ENCODE measurements around the gene SSBP2. TPM values are rescaled to one million over a fixed set of nuclear protein-coding genes. Genes with fewer than 3 reads are reported as not detected.

The SSBP2 gene
- total and polyA plus RNA-seq, 2 donors from 2014 or later, result 17.0 to 57.1 TPM

DNA sequence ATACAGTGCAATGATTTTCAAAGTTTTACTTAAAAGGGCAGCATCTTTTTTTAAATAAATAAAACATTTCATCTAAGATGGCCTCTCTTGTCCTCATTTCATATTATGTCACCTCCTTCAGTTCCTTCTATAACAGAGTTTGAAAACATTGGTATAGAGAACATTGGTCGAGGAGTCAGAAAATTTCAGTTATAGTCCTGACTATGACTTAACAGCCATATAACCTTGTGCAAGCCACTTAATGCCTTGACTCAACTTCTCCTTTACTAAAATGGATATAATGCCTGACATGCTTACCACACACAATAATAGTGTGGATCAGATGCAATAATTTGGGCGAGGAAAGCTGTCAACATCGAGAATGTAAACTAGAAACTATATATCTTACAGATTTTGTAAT lies 22.6 kb downstream of the SSBP2 start:
- TF ChIP-seq CTCF (IDR thresholded peaks at IDR 0.05; ENCODE audit: borderline replicate concordance, extremely low read depth, insufficient read depth), result no peak
- Histone ChIP-seq H3K36me3 (ENCODE audit: control insufficient read depth in 2 of 3, insufficient read depth in 3 of 3, low read length in 3 of 3) (no peaks in the 10 kb centered on the region), H3K27ac (ENCODE audit: low read depth in 2 of 2, low read length in 2 of 2) (no peak overlapping the region), H3K9me3 (ENCODE audit: control insufficient read depth in 2 of 3, insufficient read depth in 1 of 3, low read length in 3 of 3) (no peaks in the 10 kb centered on the region), H3K27me3 (ENCODE audit: control insufficient read depth, insufficient read depth, low read length) (no peaks in the 10 kb centered on the region), H3K4me3 (ENCODE audit: low read length in 3 of 3) (no peak overlapping the region), H3K4me1 (ENCODE audit: control insufficient read depth in 2 of 3, insufficient read depth in 2 of 3, low read depth in 1 of 3, low read length in 3 of 3) (no peaks in the 10 kb centered on the region), H3K9ac (ENCODE audit: low read length in 3 of 3) (no peak overlapping the region)
- FAIRE-seq, result no peak
- no peak for DNase-seq
- intact Hi-C loops (cut with DNase I), result no loop called here

- Histone ChIP-seq H3K27ac (ENCODE audit: low read depth in 2 of 2, low read length in 2 of 2) (no peak overlapping the region), H3K27me3 (ENCODE audit: control insufficient read depth, insufficient read depth, low read length) (no peaks in the 10 kb centered on the region), H3K9me3 (ENCODE audit: control insufficient read depth in 2 of 3, insufficient read depth in 1 of 3, low read length in 3 of 3) (no peaks in the 10 kb centered on the region), H3K36me3 (ENCODE audit: control insufficient read depth in 2 of 3, insufficient read depth in 3 of 3, low read length in 3 of 3) (no peaks in the 10 kb centered on the region), H3K4me3 (ENCODE audit: low read length in 3 of 3) (no peak overlapping the region), H3K4me1 (ENCODE audit: control insufficient read depth in 2 of 3, insufficient read depth in 2 of 3, low read depth in 1 of 3, low read length in 3 of 3) (no peaks in the 10 kb centered on the region), H3K9ac (ENCODE audit: low read length in 3 of 3) (no peak overlapping the region)
- no peak for TF ChIP-seq CTCF (IDR thresholded peaks at IDR 0.05; ENCODE audit: borderline replicate concordance, extremely low read depth, insufficient read depth)
- DNase-seq, result no peak
- FAIRE-seq, result no peak
- intact Hi-C loops (cut with DNase I), result no loop called here
These were observed 24.6 kb downstream of the SSBP2 start for GRCh38 chr5:81726297-81726696.

GRCh38 chr5:81724571-81724970 lies 26.3 kb downstream of the SSBP2 start:
- Histone ChIP-seq H3K9me3 (ENCODE audit: control insufficient read depth in 2 of 3, insufficient read depth in 1 of 3, low read length in 3 of 3) (no peaks in the 10 kb centered on the region), H3K36me3 (ENCODE audit: control insufficient read depth in 2 of 3, insufficient read depth in 3 of 3, low read length in 3 of 3) (no peaks in the 10 kb centered on the region), H3K27ac (ENCODE audit: low read depth in 2 of 2, low read length in 2 of 2) (no peak overlapping the region), H3K9ac (ENCODE audit: low read length in 3 of 3) (no peak overlapping the region), H3K4me1 (ENCODE audit: control insufficient read depth in 2 of 3, insufficient read depth in 2 of 3, low read depth in 1 of 3, low read length in 3 of 3) (peaks cover 0 to under 1% (median 0%) of the 10 kb centered on the region in 3 donors), H3K4me3 (ENCODE audit: low read length in 3 of 3) (no peak overlapping the region), H3K27me3 (ENCODE audit: control insufficient read depth, insufficient read depth, low read length) (no peaks in the 10 kb centered on the region)
- FAIRE-seq (no peak), DNase-seq (no peak)
- no peak for TF ChIP-seq CTCF (IDR thresholded peaks at IDR 0.05; ENCODE audit: borderline replicate concordance, extremely low read depth, insufficient read depth)
- intact Hi-C loops (cut with DNase I), result no loop called here

GRCh38 chr5:81724108-81724507 lies 26.8 kb downstream of the SSBP2 start:
- no peaks in the 10 kb centered on the region for H3K36me3 ChIP-seq (ENCODE audit: control insufficient read depth in 2 of 3, insufficient read depth in 3 of 3, low read length in 3 of 3)
- TF ChIP-seq CTCF (IDR thresholded peaks at IDR 0.05; ENCODE audit: borderline replicate concordance, extremely low read depth, insufficient read depth), result no peak
- H3K9me3 ChIP-seq (ENCODE audit: control insufficient read depth in 2 of 3, insufficient read depth in 1 of 3, low read length in 3 of 3), result no peaks in the 10 kb centered on the region
- no peak overlapping the region for H3K27ac ChIP-seq (ENCODE audit: low read depth in 2 of 2, low read length in 2 of 2)
- intact Hi-C loops (cut with DNase I), result no loop called here
- peaks cover 0 to 2% (median 0%) of the 10 kb centered on the region in 3 donors for H3K4me1 ChIP-seq (ENCODE audit: control insufficient read depth in 2 of 3, insufficient read depth in 2 of 3, low read depth in 1 of 3, low read length in 3 of 3)
- DNase-seq, result no peak
- no peak overlapping the region for H3K9ac ChIP-seq (ENCODE audit: low read length in 3 of 3)
- H3K4me3 ChIP-seq (ENCODE audit: low read length in 3 of 3), result no peak overlapping the region
- FAIRE-seq, result no peak
- H3K27me3 ChIP-seq (ENCODE audit: control insufficient read depth, insufficient read depth, low read length), result no peaks in the 10 kb centered on the region
